Right atrium auricular region (tissue), 2 donors: ENCODE results near the gene PCNX1. TPM values are rescaled to one million over a fixed set of nuclear protein-coding genes. Genes with fewer than 3 reads are reported as not detected.

ENCODE experiments used
- DNase-seq: peaks from one replicate; pipeline ENCODE4 v3.0.0-alpha.2; 2019; ENCODE audit warnings: low spot score
- H3K27ac ChIP-seq, 2 donors: fragments of 200-600 bp; sonication (generic); 1 replicate in 1 of 2; 2 replicates in 1 of 2; pipeline ENCODE4 v1.5.1; 2016 to 2019
- H3K27me3 ChIP-seq, 2 donors: fragments of 200-600 bp; sonication (generic); one replicate each; pipeline versions ENCODE4 v1.5.1 to v1.6.0; 2017 to 2019
- H3K36me3 ChIP-seq: fragments of 200-600 bp; sonication (generic); one replicate; pipeline ENCODE4 v1.5.1; 2016
- H3K4me1 ChIP-seq, 2 donors: fragments of 200-600 bp; sonication (generic); one replicate each; pipeline versions ENCODE4 v1.5.1 to v1.6.0; 2017 to 2019
- H3K4me3 ChIP-seq, 2 donors: fragments of 200-600 bp; sonication (generic); 1 replicate in 1 of 2; 2 replicates in 1 of 2; pipeline ENCODE4 v1.5.1; 2017 to 2019; ENCODE audit warnings: mild to moderate bottlenecking in 1 of 2, moderate library complexity in 1 of 2
- H3K9me3 ChIP-seq, 2 donors: fragments of 200-600 bp; sonication (generic); one replicate each; pipeline ENCODE4 v1.5.1; 2019
- CTCF ChIP-seq, 2 donors: fragments of 200-600 bp; sonication (generic); IDR thresholded peaks; one replicate each; pipeline ENCODE4 v1.5.1; 2019; ENCODE audit warnings: antibody characterized with exemption in 2 of 2
- total RNA-seq, 2 donors: library from RNA; depleted of rRNA; stranded (reverse); fragments of >200 nt; gene quantifications; one replicate each; pipeline ENCODE4 v1.1.0, GENCODE V29; 2016

The PCNX1 gene
- total RNA-seq, 2 donors from 2014 or later, result 36.4 to 39.2 TPM

DNA sequence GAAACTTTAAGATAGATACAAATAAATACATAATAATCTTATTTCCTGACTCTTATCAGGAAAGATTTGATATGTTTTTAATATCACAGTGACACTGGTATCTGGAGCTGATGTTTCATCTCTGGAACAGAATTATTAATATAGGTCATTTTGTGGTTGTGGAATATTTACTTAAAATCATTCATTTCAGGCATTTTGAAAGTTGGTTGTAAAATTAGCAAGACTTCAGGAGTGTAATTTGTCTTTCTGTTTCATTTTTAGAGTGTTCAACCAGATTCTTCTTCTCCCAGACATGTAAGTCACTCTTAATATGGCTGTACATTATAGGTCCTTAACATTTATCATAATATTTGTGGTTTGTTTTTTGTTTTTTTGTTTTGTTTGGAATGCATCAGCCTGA lies 115.7 kb downstream of the PCNX1 start:
- TF ChIP-seq CTCF (IDR thresholded peaks at IDR 0.05), result no peak
- no peak overlapping the region for H3K27ac ChIP-seq
- peaks cover 19% of the 10 kb centered on the region for H3K36me3 ChIP-seq

GRCh38 chr14:71029236-71029781 lies 122.0 kb downstream of the PCNX1 start:
- TF ChIP-seq CTCF (IDR thresholded peaks at IDR 0.05), result no peak

More for the DNA sequence above, 115.7 kb downstream of the PCNX1 start:
- H3K4me1 ChIP-seq, result no peaks in the 10 kb centered on the region
- no peaks in the 10 kb centered on the region for H3K27me3 ChIP-seq
- DNase-seq, result no peak
- no peak overlapping the region for H3K4me3 ChIP-seq
- peaks cover 0 to 3% of the 10 kb centered on the region in 2 donors for H3K9me3 ChIP-seq

GRCh38 chr14:71031000-71031399 lies 123.7 kb downstream of the PCNX1 start:
- Histone ChIP-seq H3K36me3 (peaks cover 38% of the 10 kb centered on the region), H3K27ac (no peak overlapping the region), H3K4me1 (no peaks in the 10 kb centered on the region), H3K27me3 (no peaks in the 10 kb centered on the region), H3K4me3 (no peak overlapping the region), H3K9me3 (no peaks in the 10 kb centered on the region)
- DNase-seq, result no peak
- no peak for TF ChIP-seq CTCF (IDR thresholded peaks at IDR 0.05)

More at GRCh38 chr14:71029236-71029781, 122.0 kb downstream of the PCNX1 start:
- Histone ChIP-seq H3K27me3 (no peaks in the 10 kb centered on the region), H3K4me1 (no peaks in the 10 kb centered on the region), H3K36me3 (peaks cover 28% of the 10 kb centered on the region), H3K9me3 (no peaks in the 10 kb centered on the region), H3K4me3 (no peak overlapping the region), H3K27ac (no peak overlapping the region)
- DNase-seq, result no peak

GRCh38 chr14:71036433-71036832 lies 129.2 kb downstream of the PCNX1 start:
- no peak for TF ChIP-seq CTCF (IDR thresholded peaks at IDR 0.05)
- Histone ChIP-seq H3K27ac (no peak overlapping the region), H3K36me3 (peaks cover 58% of the 10 kb centered on the region), H3K4me1 (no peaks in the 10 kb centered on the region), H3K9me3 (peaks cover 0 to 16% of the 10 kb centered on the region in 2 donors), H3K4me3 (no peak overlapping the region), H3K27me3 (no peaks in the 10 kb centered on the region)
- no peak for DNase-seq

DNA sequence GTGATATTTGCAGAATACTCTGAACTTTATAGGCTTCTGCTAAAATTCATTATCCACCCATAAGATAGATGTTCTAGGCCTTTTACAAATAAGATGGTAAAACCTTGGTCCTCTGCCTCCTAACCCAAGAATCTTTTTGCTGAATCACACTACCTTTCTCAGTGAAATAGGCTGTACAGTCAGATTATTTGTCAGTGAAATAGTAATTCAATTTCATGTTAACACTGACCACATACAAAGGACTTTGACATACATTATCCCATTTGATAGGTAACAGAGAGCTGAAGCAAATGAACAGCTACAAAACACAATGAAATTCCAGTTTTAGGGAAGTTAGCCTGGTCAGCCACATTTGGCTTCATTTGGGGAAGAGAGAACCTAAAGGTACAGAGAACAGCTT lies 141.1 kb downstream of the PCNX1 start:
- no peak for DNase-seq
- Histone ChIP-seq H3K36me3 (peaks cover 45% of the 10 kb centered on the region), H3K27ac (no peak overlapping the region), H3K9me3 (peaks cover 0 to 3% of the 10 kb centered on the region in 2 donors), H3K4me3 (no peak overlapping the region), H3K27me3 (no peaks in the 10 kb centered on the region), H3K4me1 (no peaks in the 10 kb centered on the region)
- TF ChIP-seq CTCF (IDR thresholded peaks at IDR 0.05), result no peak
